Measurements from ENCODE around the gene TSPAN32. TPM values are rescaled to one million over a fixed set of nuclear protein-coding genes. Genes with fewer than 3 reads are reported as not detected.
A peak's percentile ranks its signal among the peaks of the same experiment; 100 is the strongest.

TSPAN32 gene
- total RNA-seq, 5 donors from 2014 or later (not counting 1 experiment from before 2014, with no cell fraction given) = 66.9 to 185 (median 92.3) TPM

DNA sequence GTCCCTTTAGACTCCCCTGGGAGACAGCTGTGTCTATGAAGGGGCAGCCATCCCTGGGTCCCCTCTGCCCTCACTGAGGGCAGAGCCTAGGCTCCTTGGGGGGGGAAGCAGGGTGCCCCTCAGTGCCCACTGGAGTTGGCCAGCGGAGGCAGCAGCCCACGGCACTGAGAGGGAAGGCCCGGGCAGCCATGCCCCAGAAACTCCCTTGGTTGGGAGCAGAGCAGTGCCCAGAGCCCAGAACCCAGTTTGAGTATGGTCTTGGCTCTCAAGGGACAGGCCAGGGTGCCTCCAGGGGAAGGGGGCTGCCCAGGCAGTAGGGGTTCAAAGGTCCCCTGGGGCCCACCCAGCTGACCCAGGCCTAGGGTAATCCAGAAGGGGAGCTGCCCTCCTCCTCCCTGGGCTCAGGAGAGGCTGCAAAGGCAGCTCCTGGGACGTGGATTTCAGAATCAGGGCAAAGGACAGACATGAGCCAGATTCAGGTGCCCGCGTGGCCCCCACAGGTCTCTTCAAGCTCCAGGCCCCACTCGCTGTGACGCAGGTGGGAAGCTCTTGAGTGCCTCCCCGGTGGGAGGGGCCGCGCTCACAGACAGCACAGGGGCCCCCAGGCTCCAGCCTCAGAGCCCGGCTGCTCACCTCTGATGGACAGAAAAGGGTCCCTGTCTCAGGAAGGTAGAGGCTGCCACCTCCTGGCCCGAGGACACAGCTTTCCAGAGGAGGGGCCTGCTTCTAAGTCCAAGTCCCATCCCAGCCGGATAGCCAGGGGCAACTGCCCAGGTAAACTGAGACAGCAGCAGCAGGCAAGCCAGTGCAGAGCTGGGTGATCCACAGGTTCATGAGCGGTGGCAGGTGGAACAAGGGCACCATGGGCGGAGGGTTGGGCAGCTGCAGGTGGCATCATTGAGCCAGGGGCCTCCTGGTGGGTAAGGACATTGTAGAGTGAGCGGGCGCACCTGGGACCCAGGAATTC lies 2.7 kb upstream of the TSPAN32 start:
- H3K4me1 ChIP-seq (ENCODE audit: control insufficient read depth in 1 of 2, extremely low read depth in 1 of 2, insufficient read depth in 2 of 2, low read length in 2 of 2) = peaks cover 30 to 84% of the 10 kb centered on the region in 2 experiments
- no peaks in the 10 kb centered on the region for H3K9me3 ChIP-seq
- peak in 14 of 35 experiments; percentile 17 to 54 (median 37) for DNase-seq
- WGBS (ENCODE audit: insufficient coverage) = 89% methylated on average over 13 of the region's 18 CpGs
- peak in 1 of 4 experiments; percentile 41 for ATAC-seq (replicated peaks in 1 of 4)
- peak overlapping the region; percentile 40 for H3K27ac ChIP-seq (ENCODE audit: low read length)
- H3K36me3 ChIP-seq (ENCODE audit: control insufficient read depth in 2 of 2, extremely low read depth in 1 of 2, insufficient read depth in 1 of 2, low read length in 1 of 2) = peaks cover 15 to 27% of the 10 kb centered on the region in 2 donors
- Mint-ChIP-seq H3K4me3 (peak overlapping the region; percentile 53 to 98 (median 55)), H3K27ac (peak overlapping the region; percentile 87 to 90), H3K36me3 (peaks cover 6% of the 10 kb centered on the region), H3K27me3 (no peaks in the 10 kb centered on the region), H3K9me3 (no peaks in the 10 kb centered on the region), H3K4me1 (peaks cover 27 to 61% (median 57%) of the 10 kb centered on the region in 3 donors)
- ChIA-PET POLR2A (no interaction called here), CTCF (interaction anchor here in 1 of 2 donors (0.6 kb wide), 1 partner anchor 11 kb away, joined by 3 read pairs; no protein-coding TSS in a partner anchor)
- H3K27me3 ChIP-seq (replicated peaks in 1 of 2; ENCODE audit: control insufficient read depth in 2 of 2, extremely low read depth in 1 of 2, insufficient read depth in 2 of 2, low read length in 1 of 2) = no peaks in the 10 kb centered on the region
- peak overlapping the region; percentile 18 to 35 for H3K4me3 ChIP-seq (ENCODE audit: control insufficient read depth in 1 of 2, extremely low read depth in 1 of 2, low read length in 1 of 2)

- H3K36me3 ChIP-seq (ENCODE audit: control insufficient read depth in 2 of 2, extremely low read depth in 1 of 2, insufficient read depth in 1 of 2, low read length in 1 of 2) = peaks cover 14 to 28% of the 10 kb centered on the region in 2 donors
- no peaks in the 10 kb centered on the region for H3K9me3 Mint-ChIP-seq
- H3K27me3 ChIP-seq (replicated peaks in 1 of 2; ENCODE audit: control insufficient read depth in 2 of 2, extremely low read depth in 1 of 2, insufficient read depth in 2 of 2, low read length in 1 of 2) = no peaks in the 10 kb centered on the region
- peak overlapping the region; percentile 9 to 35 for H3K4me3 ChIP-seq (ENCODE audit: control insufficient read depth in 1 of 2, extremely low read depth in 1 of 2, low read length in 1 of 2)
- H3K9me3 ChIP-seq = no peaks in the 10 kb centered on the region
- no peak for DNase-seq
- POLR2A ChIA-PET = no interaction called here
- peak overlapping the region; percentile 87 to 90 for H3K27ac Mint-ChIP-seq
- peak overlapping the region; percentile 53 to 98 (median 55) for H3K4me3 Mint-ChIP-seq
- H3K27ac ChIP-seq (ENCODE audit: low read length) = peak overlapping the region; percentile 40
- ATAC-seq (replicated peaks in 1 of 4) = no peak
- peaks cover 29 to 64% (median 56%) of the 10 kb centered on the region in 3 donors for H3K4me1 Mint-ChIP-seq
- CTCF ChIA-PET = no interaction called here
- H3K4me1 ChIP-seq (ENCODE audit: control insufficient read depth in 1 of 2, extremely low read depth in 1 of 2, insufficient read depth in 2 of 2, low read length in 2 of 2) = peaks cover 35 to 84% of the 10 kb centered on the region in 2 experiments
- H3K27me3 Mint-ChIP-seq = no peaks in the 10 kb centered on the region
- peaks cover 6% of the 10 kb centered on the region for H3K36me3 Mint-ChIP-seq
- WGBS (ENCODE audit: insufficient coverage) = no CpG with 5 or more reads among the region's 10 CpGs
Observed at GRCh38 chr11:2299773-2300172, 2.0 kb upstream of the TSPAN32 start.

GRCh38 chr11:2300290-2300935 lies 1.4 kb upstream of the TSPAN32 start:
- DNase-seq (peak in 11 of 35 experiments; percentile 29 to 49 (median 42)), ATAC-seq (replicated peaks in 1 of 4) (peak; percentile 12 to 50 (median 38))
- H3K4me3 Mint-ChIP-seq = peak overlapping the region; percentile 89 to 98 (median 92)
- peak overlapping the region; percentile 96 to 99 for H3K27ac Mint-ChIP-seq
- peaks cover 35 to 68% (median 60%) of the 10 kb centered on the region in 3 donors for H3K4me1 Mint-ChIP-seq
- Histone ChIP-seq H3K27me3 (replicated peaks in 1 of 2; ENCODE audit: control insufficient read depth in 2 of 2, extremely low read depth in 1 of 2, insufficient read depth in 2 of 2, low read length in 1 of 2) (no peaks in the 10 kb centered on the region), H3K4me1 (ENCODE audit: control insufficient read depth in 1 of 2, extremely low read depth in 1 of 2, insufficient read depth in 2 of 2, low read length in 2 of 2) (peaks cover 38 to 90% of the 10 kb centered on the region in 2 experiments), H3K9me3 (no peaks in the 10 kb centered on the region), H3K4me3 (ENCODE audit: control insufficient read depth in 1 of 2, extremely low read depth in 1 of 2, low read length in 1 of 2) (peak overlapping the region; percentile 76 to 81), H3K36me3 (ENCODE audit: control insufficient read depth in 2 of 2, extremely low read depth in 1 of 2, insufficient read depth in 1 of 2, low read length in 1 of 2) (peaks cover 12 to 33% of the 10 kb centered on the region in 2 donors), H3K27ac (ENCODE audit: low read length) (peak overlapping the region; percentile 74)
- H3K9me3 Mint-ChIP-seq = no peaks in the 10 kb centered on the region
- WGBS (ENCODE audit: insufficient coverage) = 24% methylated on average over 10 of the region's 19 CpGs
- peaks cover 6% of the 10 kb centered on the region for H3K36me3 Mint-ChIP-seq
- ChIA-PET POLR2A (no interaction called here), CTCF (interaction anchor here in 1 of 2 donors (1.2 kb wide), 1 partner anchor 149 kb away, joined by 3 read pairs; no protein-coding TSS in a partner anchor)
- no peaks in the 10 kb centered on the region for H3K27me3 Mint-ChIP-seq

GRCh38 chr11:2300936-2301630 lies 730 bp upstream of the TSPAN32 start:
- Histone ChIP-seq H3K4me1 (ENCODE audit: control insufficient read depth in 1 of 2, extremely low read depth in 1 of 2, insufficient read depth in 2 of 2, low read length in 2 of 2) (peaks cover 41 to 97% of the 10 kb centered on the region in 2 experiments), H3K27me3 (replicated peaks in 1 of 2; ENCODE audit: control insufficient read depth in 2 of 2, extremely low read depth in 1 of 2, insufficient read depth in 2 of 2, low read length in 1 of 2) (no peaks in the 10 kb centered on the region), H3K27ac (ENCODE audit: low read length) (peak overlapping the region; percentile 74), H3K36me3 (ENCODE audit: control insufficient read depth in 2 of 2, extremely low read depth in 1 of 2, insufficient read depth in 1 of 2, low read length in 1 of 2) (peaks cover 12 to 33% of the 10 kb centered on the region in 2 donors), H3K4me3 (ENCODE audit: control insufficient read depth in 1 of 2, extremely low read depth in 1 of 2, low read length in 1 of 2) (peak overlapping the region; percentile 76 to 81), H3K9me3 (no peaks in the 10 kb centered on the region)
- no peaks in the 10 kb centered on the region for H3K9me3 Mint-ChIP-seq
- CTCF ChIA-PET = interaction anchor here (0.5 to 1.5 kb wide), 5 partner anchors 84 to 230 kb away, joined by 3 to 7 read pairs (median 3); no protein-coding TSS in a partner anchor
- POLR2A ChIA-PET = interaction anchor here in 1 of 2 donors (0.5 kb wide), 1 partner anchor 1082 kb away, joined by 8 read pairs; no protein-coding TSS in a partner anchor
- H3K36me3 Mint-ChIP-seq = peaks cover 6% of the 10 kb centered on the region
- H3K27me3 Mint-ChIP-seq = no peaks in the 10 kb centered on the region
- ATAC-seq (replicated peaks in 1 of 4) = peak in 3 of 4 experiments; percentile 6 to 25 (median 7)
- peak overlapping the region; percentile 96 to 99 for H3K27ac Mint-ChIP-seq
- DNase-seq = peak in 5 of 35 experiments; percentile 16 to 45 (median 26)
- H3K4me3 Mint-ChIP-seq = peak overlapping the region; percentile 89 to 98 (median 92)
- WGBS (ENCODE audit: insufficient coverage) = 2% methylated on average over 18 of the region's 24 CpGs
- H3K4me1 Mint-ChIP-seq = peaks cover 42 to 74% (median 67%) of the 10 kb centered on the region in 3 donors

DNA sequence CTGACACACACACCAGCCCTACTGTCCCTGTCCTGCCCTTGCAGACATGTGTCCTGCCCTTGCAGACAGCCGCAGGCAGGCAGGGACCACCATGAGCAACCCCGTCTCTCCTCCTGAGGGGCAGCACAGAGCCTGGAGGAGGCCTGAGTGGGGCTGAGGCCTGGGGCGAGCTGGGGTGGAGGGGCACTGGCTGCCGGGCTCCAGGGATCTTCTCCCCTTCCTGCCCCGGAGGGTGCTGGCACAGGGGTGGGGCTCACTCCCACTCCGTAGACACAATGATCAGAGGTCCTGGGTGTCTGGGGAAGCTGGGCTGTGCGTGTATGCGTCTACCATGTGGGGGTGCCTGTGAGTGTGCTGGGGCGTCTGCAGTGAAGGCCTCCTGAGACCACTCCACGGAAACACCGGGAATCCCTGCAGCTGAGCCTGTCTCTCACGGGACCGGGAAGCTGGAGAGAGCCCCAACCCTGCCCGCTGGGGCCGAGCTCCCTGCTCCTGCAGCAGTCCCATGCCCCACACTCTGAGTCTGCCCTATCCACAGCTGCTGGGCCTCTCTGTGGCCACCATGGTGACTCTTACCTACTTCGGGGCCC lies 588 bp downstream of the TSPAN32 start:
- peak in 8 of 35 experiments; percentile 31 to 54 (median 35) for DNase-seq
- Mint-ChIP-seq H3K9me3 (no peaks in the 10 kb centered on the region), H3K27me3 (no peaks in the 10 kb centered on the region), H3K36me3 (peaks cover 3% of the 10 kb centered on the region), H3K4me1 (peaks cover 48 to 75% (median 74%) of the 10 kb centered on the region in 3 donors), H3K4me3 (peak overlapping the region; percentile 89 to 98 (median 92)), H3K27ac (peak overlapping the region; percentile 96 to 99)
- peaks cover 5 to 26% of the 10 kb centered on the region in 2 donors for H3K36me3 ChIP-seq (ENCODE audit: control insufficient read depth in 2 of 2, extremely low read depth in 1 of 2, insufficient read depth in 1 of 2, low read length in 1 of 2)
- peaks cover 44 to 97% of the 10 kb centered on the region in 2 experiments for H3K4me1 ChIP-seq (ENCODE audit: control insufficient read depth in 1 of 2, extremely low read depth in 1 of 2, insufficient read depth in 2 of 2, low read length in 2 of 2)
- H3K9me3 ChIP-seq = no peaks in the 10 kb centered on the region
- no peaks in the 10 kb centered on the region for H3K27me3 ChIP-seq (replicated peaks in 1 of 2; ENCODE audit: control insufficient read depth in 2 of 2, extremely low read depth in 1 of 2, insufficient read depth in 2 of 2, low read length in 1 of 2)
- CTCF ChIA-PET = interaction anchor here (1.0 to 1.5 kb wide), 2 partner anchors 118 kb away, joined by 3 to 7 read pairs; no protein-coding TSS in a partner anchor
- 4% methylated on average over 15 of the region's 16 CpGs for WGBS (ENCODE audit: insufficient coverage)
- ATAC-seq (replicated peaks in 1 of 4) = peak; percentile 25 to 40 (median 28)
- POLR2A ChIA-PET = no interaction called here
- H3K27ac ChIP-seq (ENCODE audit: low read length) = peak overlapping the region; percentile 74
- H3K4me3 ChIP-seq (ENCODE audit: control insufficient read depth in 1 of 2, extremely low read depth in 1 of 2, low read length in 1 of 2) = peak overlapping the region; percentile 76 to 81
